NCI-H1105 treated with DMSO at 0.1 percent for 48 hours (cell line): ENCODE data around the gene FBXL16.

Experiments
- DNase-seq: peaks from one replicate; lab custom pipeline; 2025; lab: John Stamatoyannopoulos, UW

The FBXL16 gene

GRCh38 chr16:676913-677312 is 28.7 kb downstream of the FBXL16 start:
- DNase-seq = peak; percentile 88

GRCh38 chr16:676565-676902 is 29.1 kb downstream of the FBXL16 start:
- DNase-seq = no peak

- DNase-seq = no peak
Observed at GRCh38 chr16:675884-676564, 29.6 kb downstream of the FBXL16 start.

- no peak for DNase-seq
Observed at GRCh38 chr16:674968-675883, 30.4 kb downstream of the FBXL16 start, which contains the start of gene RHBDL1. Gene RHBDL1 (plus strand): TSS chr16:675671. CDS start chr16:675791, 120 bp downstream.

GRCh38 chr16:674214-674881 is 31.3 kb downstream of the FBXL16 start:
- no peak for DNase-seq

- DNase-seq = no peak
Observed at GRCh38 chr16:673399-673991, 32.1 kb downstream of the FBXL16 start.

GRCh38 chr16:672851-673250 is 32.8 kb downstream of the FBXL16 start:
- DNase-seq = no peak

- DNase-seq = no peak
Observed at GRCh38 chr16:672371-672770, 33.2 kb downstream of the FBXL16 start.

- DNase-seq = no peak
Observed at GRCh38 chr16:671353-672131, 34.1 kb downstream of the FBXL16 start.

GRCh38 chr16:670485-671352 is 34.9 kb downstream of the FBXL16 start:
- DNase-seq = no peak

GRCh38 chr16:669666-670065 is 35.9 kb downstream of the FBXL16 start:
- no peak for DNase-seq

GRCh38 chr16:668519-669171 is 37.0 kb downstream of the FBXL16 start:
- DNase-seq = no peak

- peak; percentile 61 for DNase-seq
Observed at GRCh38 chr16:667780-668518, 37.7 kb downstream of the FBXL16 start, which contains the start of gene RHOT2. Gene RHOT2 (plus strand): TSS chr16:668132. CDS start chr16:668200, 68 bp downstream.

GRCh38 chr16:667113-667779 is 38.4 kb downstream of the FBXL16 start:
- no peak for DNase-seq

- no peak for DNase-seq
Observed at GRCh38 chr16:666572-666971, 39.0 kb downstream of the FBXL16 start.

GRCh38 chr16:662597-662996 is 43.0 kb downstream of the FBXL16 start:
- DNase-seq = no peak

- DNase-seq = no peak
Observed at GRCh38 chr16:662095-662494, 43.5 kb downstream of the FBXL16 start.

GRCh38 chr16:661184-661821 is 44.3 kb downstream of the FBXL16 start:
- no peak for DNase-seq
